T-cell (primary cell): ENCODE results near the gene ZIC2. TPM values are rescaled to one million over a fixed set of nuclear protein-coding genes. Genes with fewer than 3 reads are reported as not detected.

Experiments
- ATAC-seq, 4 experiments: fragments of 200-7000 bp in 3 of 4; fragments of 150-1000 bp in 1 of 4; cut with Tn5 transposase; replicated peaks in 1 of 4; 1 replicate in 3 of 4; 2 replicates in 1 of 4; pipeline ENCODE4 v1.10.0; 2021; ENCODE audit warnings: moderate library complexity in 3 of 4, mild to moderate bottlenecking in 2 of 4, moderate number of reproducible peaks in 1 of 4
- CTCF ChIA-PET, 2 donors: fragments of 300-600 bp; sonication (Branson Sonifier 250); formaldehyde crosslinking; loops; one replicate each; lab custom pipeline; 2022; ENCODE audit warnings: antibody characterized with exemption in 2 of 2; lab: Charles Lee
- POLR2A ChIA-PET, 2 donors: fragments of 300-600 bp; sonication (Branson Sonifier 250); formaldehyde crosslinking; loops; one replicate each; lab custom pipeline; 2022; ENCODE audit warnings: antibody characterized with exemption in 2 of 2; lab: Charles Lee
- DNase-seq, 35 experiments: peaks; one replicate each; pipeline versions ENCODE4 v3.0.0 to v3.0.0-alpha.2; 2013 to 2023
- H3K27ac ChIP-seq: one replicate; pipeline ENCODE4 v1.5.1; 2013; ENCODE audit warnings: low read length
- H3K27me3 ChIP-seq, 2 experiments: replicated peaks in 1 of 2; 1 replicate in 1 of 2; 2 replicates in 1 of 2; pipeline versions ENCODE4 v1.6.1 to v1.7.0; 2013; ENCODE audit warnings: low read length in 1 of 2, mixed read lengths in 1 of 2; ENCODE audit not compliant: control insufficient read depth in 2 of 2, insufficient read depth in 2 of 2; ENCODE audit errors: extremely low read depth in 1 of 2
- H3K36me3 ChIP-seq, 2 donors: 1 replicate in 1 of 2; 2 replicates in 1 of 2; pipeline versions ENCODE4 v1.6.1 to v1.7.0; 2013; ENCODE audit warnings: low read length in 1 of 2; ENCODE audit not compliant: control insufficient read depth in 2 of 2, insufficient read depth in 1 of 2; ENCODE audit errors: extremely low read depth in 1 of 2
- H3K4me1 ChIP-seq, 2 experiments: 1 replicate in 1 of 2; 2 replicates in 1 of 2; pipeline versions ENCODE4 v1.6.1 to v1.7.0; 2013; ENCODE audit warnings: low read length in 2 of 2, mixed read lengths in 1 of 2; ENCODE audit not compliant: insufficient read depth in 2 of 2, control insufficient read depth in 1 of 2; ENCODE audit errors: extremely low read depth in 1 of 2
- H3K4me3 ChIP-seq, 2 donors: 1 replicate in 1 of 2; 2 replicates in 1 of 2; pipeline versions ENCODE4 v1.5.1 to v1.7.0; 2013; ENCODE audit warnings: mild to moderate bottlenecking in 2 of 2, low read length in 1 of 2, moderate library complexity in 1 of 2; ENCODE audit not compliant: control insufficient read depth in 1 of 2; ENCODE audit errors: extremely low read depth in 1 of 2
- H3K9me3 ChIP-seq: 2 replicates; pipeline ENCODE4 v1.7.0; 2013
- H3K27ac Mint-ChIP-seq, 2 donors: one replicate each; pipeline ENCODE4 v1.8.0; 2020 to 2021; ENCODE audit warnings: mild to moderate bottlenecking in 2 of 2, mixed read lengths in 2 of 2
- H3K27me3 Mint-ChIP-seq, 2 donors: one replicate each; pipeline ENCODE4 v1.8.0; 2021 to 2022; ENCODE audit warnings: mixed read lengths in 2 of 2
- H3K36me3 Mint-ChIP-seq: one replicate; pipeline ENCODE4 v1.8.0; 2021; ENCODE audit warnings: mixed read lengths
- H3K4me1 Mint-ChIP-seq, 3 donors: one replicate each; pipeline ENCODE4 v1.8.0; 2020 to 2022; ENCODE audit warnings: mixed read lengths in 3 of 3, mild to moderate bottlenecking in 1 of 3
- H3K4me3 Mint-ChIP-seq, 3 donors: one replicate each; pipeline ENCODE4 v1.8.0; 2020 to 2022; ENCODE audit warnings: mild to moderate bottlenecking in 3 of 3, mixed read lengths in 3 of 3, moderate library complexity in 3 of 3
- H3K9me3 Mint-ChIP-seq, 3 donors: one replicate each; pipeline ENCODE4 v1.8.0; 2020 to 2022; ENCODE audit warnings: mixed read lengths in 3 of 3
- WGBS: methylation state at CpG from one replicate; pipeline ENCODE4 v1.1.5; 2013; ENCODE audit warnings: missing lambda C conversion rate; ENCODE audit not compliant: insufficient coverage; 5-methylcytosine and 5-hydroxymethylcytosine counted together
- total RNA-seq, 35 experiments: library from RNA in 6 of 35; stranded (reverse) in 6 of 35; fragments of 120-200 nt in 1 of 35; gene quantifications; one replicate each; pipeline versions ENCODE4 v1.2.1 to v1.2.4 and lab custom pipeline; 2013 to 2026

Gene ZIC2
- total RNA-seq, 5 donors from 2014 or later (not counting 1 experiment from before 2014, with no cell fraction given) = 0.10 to 0.88 (median 0.85) TPM; not detected in 2

GRCh38 chr13:99961636-99962035 is 19.9 kb upstream of the ZIC2 start:
- Histone ChIP-seq H3K27ac (no peak overlapping the region), H3K36me3 (no peaks in the 10 kb centered on the region), H3K9me3 (no peaks in the 10 kb centered on the region), H3K4me3 (no peak overlapping the region), H3K27me3 (peaks cover 38 to 59% of the 10 kb centered on the region in 2 experiments), H3K4me1 (peaks cover under 1 to 33% of the 10 kb centered on the region in 2 experiments)
- DNase-seq (no peak), ATAC-seq (no peak)
- H3K27ac Mint-ChIP-seq = no peak overlapping the region
- peaks cover 64 to 81% of the 10 kb centered on the region in 2 donors for H3K27me3 Mint-ChIP-seq
- ChIA-PET CTCF (no interaction called here), POLR2A (interaction anchor here in 1 of 2 donors (0.8 kb wide), 1 partner anchor 231 kb away, joined by 6 read pairs; no protein-coding TSS in a partner anchor)
- peaks cover 0 to 3% (median 0%) of the 10 kb centered on the region in 3 donors for H3K9me3 Mint-ChIP-seq
- peaks cover 18 to 30% (median 27%) of the 10 kb centered on the region in 3 donors for H3K4me1 Mint-ChIP-seq
- peaks cover 2% of the 10 kb centered on the region for H3K36me3 Mint-ChIP-seq
- 37% methylated on average over 2 of the region's 8 CpGs for WGBS
- no peak overlapping the region for H3K4me3 Mint-ChIP-seq

- Histone ChIP-seq H3K9me3 (no peaks in the 10 kb centered on the region), H3K4me1 (peaks cover 0 to 27% of the 10 kb centered on the region in 2 experiments), H3K36me3 (no peaks in the 10 kb centered on the region), H3K27ac (no peak overlapping the region), H3K4me3 (no peak overlapping the region), H3K27me3 (peaks cover 40 to 53% of the 10 kb centered on the region in 2 experiments)
- H3K27me3 Mint-ChIP-seq = peaks cover 67 to 80% of the 10 kb centered on the region in 2 donors
- CTCF ChIA-PET = no interaction called here
- peaks cover 0 to 3% (median 0%) of the 10 kb centered on the region in 3 donors for H3K9me3 Mint-ChIP-seq
- 60% methylated on average over 1 of the region's 1 CpG for WGBS
- peaks cover 17 to 24% (median 22%) of the 10 kb centered on the region in 3 donors for H3K4me1 Mint-ChIP-seq
- POLR2A ChIA-PET = interaction anchor here in 1 of 2 donors (0.8 kb wide), 1 partner anchor 231 kb away, joined by 6 read pairs; no protein-coding TSS in a partner anchor
- ATAC-seq = no peak
- peaks cover 2% of the 10 kb centered on the region for H3K36me3 Mint-ChIP-seq
- H3K27ac Mint-ChIP-seq = peak overlapping the region in 1 of 2 donors; percentile 1
- no peak for DNase-seq
- no peak overlapping the region for H3K4me3 Mint-ChIP-seq
Measured at GRCh38 chr13:99962242-99962641, 19.3 kb upstream of the ZIC2 start.

GRCh38 chr13:99963816-99964339 is 17.7 kb upstream of the ZIC2 start:
- Histone ChIP-seq H3K4me3 (no peak overlapping the region), H3K9me3 (no peaks in the 10 kb centered on the region), H3K27me3 (peaks cover 39 to 51% of the 10 kb centered on the region in 2 experiments), H3K36me3 (no peaks in the 10 kb centered on the region), H3K27ac (no peak overlapping the region), H3K4me1 (peaks cover 0 to 24% of the 10 kb centered on the region in 2 experiments)
- peaks cover 2% of the 10 kb centered on the region for H3K36me3 Mint-ChIP-seq
- DNase-seq = no peak
- ATAC-seq = no peak
- peaks cover 0 to 3% (median 0%) of the 10 kb centered on the region in 3 donors for H3K9me3 Mint-ChIP-seq
- POLR2A ChIA-PET = interaction anchor here in 1 of 2 donors (0.5 kb wide), 1 partner anchor 21 kb away, joined by 5 read pairs; no protein-coding TSS in a partner anchor
- H3K27me3 Mint-ChIP-seq = peaks cover 65 to 73% of the 10 kb centered on the region in 2 donors
- H3K27ac Mint-ChIP-seq = no peak overlapping the region
- CTCF ChIA-PET = interaction anchor here in 1 of 2 donors (0.6 to 0.7 kb wide), 2 partner anchors 307 to 601 kb away, joined by 3 read pairs; no protein-coding TSS in a partner anchor
- no CpG with 5 or more reads among the region's 3 CpGs for WGBS
- H3K4me1 Mint-ChIP-seq = peaks cover 19 to 21% (median 20%) of the 10 kb centered on the region in 3 donors
- no peak overlapping the region for H3K4me3 Mint-ChIP-seq

DNA sequence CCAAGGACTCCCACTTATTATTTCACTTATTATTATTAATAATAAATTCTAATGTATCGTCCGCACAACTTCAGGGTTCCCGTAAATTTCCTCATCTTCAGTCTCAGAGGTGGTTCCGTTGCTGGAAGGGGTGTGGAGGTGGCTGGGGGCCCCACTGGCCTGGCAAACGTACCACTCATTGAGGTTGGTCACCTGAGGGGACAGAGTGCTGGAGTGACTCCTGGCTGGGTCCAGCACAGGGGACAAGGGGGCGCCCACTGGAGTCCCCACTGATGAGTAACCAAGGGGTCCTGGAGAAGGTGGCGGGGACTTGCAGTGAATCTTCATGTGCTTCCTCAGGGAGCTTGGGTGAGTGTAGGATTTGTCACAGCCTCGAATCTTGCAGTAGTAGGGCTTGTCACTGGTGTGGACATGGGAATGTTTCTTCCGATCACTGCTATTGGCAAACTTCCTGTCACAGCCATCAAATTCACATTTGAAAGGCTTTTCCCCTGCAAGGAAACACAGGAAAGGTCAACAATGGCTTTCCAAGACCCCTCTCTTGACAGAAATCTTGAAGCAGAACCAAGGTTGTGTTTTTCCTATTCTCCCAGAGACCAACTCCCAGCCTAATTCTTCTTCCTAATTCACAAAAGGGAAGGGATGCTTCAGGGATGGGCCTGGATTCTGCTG is 16.1 kb upstream of the ZIC2 start:
- peaks cover 0 to 23% of the 10 kb centered on the region in 2 experiments for H3K4me1 ChIP-seq
- Mint-ChIP-seq H3K4me1 (peaks cover 21 to 28% (median 22%) of the 10 kb centered on the region in 3 donors), H3K9me3 (no peaks in the 10 kb centered on the region), H3K27ac (no peak overlapping the region), H3K27me3 (peaks cover 66 to 71% of the 10 kb centered on the region in 2 donors), H3K36me3 (no peaks in the 10 kb centered on the region), H3K4me3 (no peak overlapping the region)
- no peaks in the 10 kb centered on the region for H3K9me3 ChIP-seq
- WGBS = 52% methylated on average over 4 of the region's 9 CpGs
- ChIA-PET POLR2A (no interaction called here), CTCF (no interaction called here)
- H3K36me3 ChIP-seq = no peaks in the 10 kb centered on the region
- H3K27ac ChIP-seq = no peak overlapping the region
- peaks cover 34 to 52% of the 10 kb centered on the region in 2 experiments for H3K27me3 ChIP-seq
- DNase-seq = no peak
- no peak overlapping the region for H3K4me3 ChIP-seq
- no peak for ATAC-seq

- WGBS = 63% methylated on average over 2 of the region's 8 CpGs
- ChIA-PET CTCF (interaction anchor here in 1 of 2 donors (0.8 kb wide), 1 partner anchor 309 kb away, joined by 3 read pairs; no protein-coding TSS in a partner anchor), POLR2A (no interaction called here)
- no peaks in the 10 kb centered on the region for H3K9me3 ChIP-seq
- Mint-ChIP-seq H3K27me3 (peaks cover 59 to 65% of the 10 kb centered on the region in 2 donors), H3K4me1 (peaks cover 18 to 21% (median 19%) of the 10 kb centered on the region in 3 donors), H3K9me3 (no peaks in the 10 kb centered on the region), H3K27ac (no peak overlapping the region), H3K36me3 (no peaks in the 10 kb centered on the region), H3K4me3 (no peak overlapping the region)
- no peaks in the 10 kb centered on the region for H3K36me3 ChIP-seq
- no peak for ATAC-seq
- no peak for DNase-seq
- no peak overlapping the region for H3K4me3 ChIP-seq
- peaks cover 27 to 50% of the 10 kb centered on the region in 2 experiments for H3K27me3 ChIP-seq
- H3K4me1 ChIP-seq = peaks cover 0 to 25% of the 10 kb centered on the region in 2 experiments
- H3K27ac ChIP-seq = no peak overlapping the region
Measured at GRCh38 chr13:99966064-99966805, 15.3 kb upstream of the ZIC2 start.

GRCh38 chr13:99967498-99967868 is 14.1 kb upstream of the ZIC2 start:
- no peak for ATAC-seq
- CTCF ChIA-PET = no interaction called here
- Histone ChIP-seq H3K27ac (no peak overlapping the region), H3K4me1 (peaks cover 0 to 34% of the 10 kb centered on the region in 2 experiments), H3K36me3 (no peaks in the 10 kb centered on the region), H3K9me3 (peaks cover 3% of the 10 kb centered on the region), H3K27me3 (peaks cover 26 to 62% of the 10 kb centered on the region in 2 experiments), H3K4me3 (no peak overlapping the region)
- peak overlapping the region; percentile 5 to 63 (median 34) for H3K4me3 Mint-ChIP-seq
- H3K36me3 Mint-ChIP-seq = no peaks in the 10 kb centered on the region
- H3K27ac Mint-ChIP-seq = peak overlapping the region in 1 of 2 donors; percentile 1
- H3K9me3 Mint-ChIP-seq = no peaks in the 10 kb centered on the region
- H3K27me3 Mint-ChIP-seq = peaks cover 54 to 62% of the 10 kb centered on the region in 2 donors
- POLR2A ChIA-PET = interaction anchor here in 1 of 2 donors (0.6 kb wide), 2 partner anchors 36 to 615 kb away, joined by 3 to 4 read pairs; no protein-coding TSS in a partner anchor
- WGBS = 0% methylated on average over 1 of the region's 9 CpGs
- no peak for DNase-seq
- peaks cover 21 to 25% (median 24%) of the 10 kb centered on the region in 3 donors for H3K4me1 Mint-ChIP-seq
